Endothelial cell of umbilical vein (primary cell): ENCODE data around the gene GNA12. TPM values are rescaled to one million over a fixed set of nuclear protein-coding genes. Genes with fewer than 3 reads are reported as not detected.

Experiments
- BruUV-seq: library from RNA; stranded (reverse); fragments of 400-500 nt; replicated peaks from 2 replicates; lab custom pipeline; 2021; lab: Mats Ljungman, UMichigan
- CTCF ChIA-PET: fragments of 300-600, 350-600 bp; sonication (Branson Sonifier 250); formaldehyde crosslinking; loops from one replicate; lab custom pipeline; 2021; ENCODE audit warnings: antibody characterized with exemption, inconsistent platforms; lab: Charles Lee
- POLR2A ChIA-PET: fragments of 300-600, 350-600 bp; sonication (Branson Sonifier 250); formaldehyde crosslinking; loops from one replicate; lab custom pipeline; 2021; ENCODE audit warnings: antibody characterized with exemption, inconsistent platforms; lab: Charles Lee
- DNase-seq: peaks from one replicate; pipeline ENCODE4 v3.0.0-alpha.2; 2011; ENCODE audit warnings: low read depth, low spot score
- FAIRE-seq: peaks from 2 replicates; lab custom pipeline; 2011; peaks lifted over from hg19 to GRCh38; lab: Jason Lieb, UNC
- H2AFZ ChIP-seq: 2 replicates; pipeline ENCODE4 v1.6.0; 2012; ENCODE audit warnings: low read depth, low read length, control low read depth, inconsistent platforms
- H3K27ac ChIP-seq: 2 replicates; pipeline ENCODE4 v1.5.1; 2011; ENCODE audit warnings: low read depth, mild to moderate bottlenecking, control low read depth, low read length, moderate library complexity; ENCODE audit not compliant: insufficient read depth
- H3K27me3 ChIP-seq, 2 experiments: 2 replicates each; pipeline versions ENCODE4 v1.6.0 to v1.6.1; 2011; ENCODE audit warnings: low read length in 2 of 2, mixed read lengths in 1 of 2; ENCODE audit not compliant: control insufficient read depth in 2 of 2, insufficient read depth in 2 of 2
- H3K36me3 ChIP-seq, 2 experiments: 2 replicates in 1 of 2; 3 replicates in 1 of 2; pipeline ENCODE4 v1.5.1; 2011; ENCODE audit warnings: low read length in 2 of 2, mild to moderate bottlenecking in 1 of 2, moderate library complexity in 1 of 2; ENCODE audit not compliant: control insufficient read depth in 2 of 2, insufficient read depth in 2 of 2; ENCODE audit errors: extremely low read depth in 1 of 2
- H3K4me1 ChIP-seq: 3 replicates; pipeline ENCODE4 v1.5.1; 2011; ENCODE audit warnings: mild to moderate bottlenecking, low read length; ENCODE audit not compliant: control insufficient read depth, insufficient read depth; ENCODE audit errors: extremely low read depth
- H3K4me2 ChIP-seq: 2 replicates; pipeline ENCODE4 v1.6.1; 2011; ENCODE audit warnings: low read length, control low read depth, mixed read lengths; ENCODE audit not compliant: insufficient read depth
- H3K4me3 ChIP-seq, 3 experiments: fragments of 200-600 bp in 1 of 3; sonication (generic), shearing (Covaris generic) in 1 of 3; replicated peaks in 1 of 3; 2 replicates each; pipeline ENCODE4 v1.5.1; 2011 to 2016; ENCODE audit warnings: control low read depth in 3 of 3, low read length in 3 of 3, mild to moderate bottlenecking in 2 of 3, inconsistent platforms in 1 of 3, low read depth in 1 of 3, moderate library complexity in 1 of 3; ENCODE audit not compliant: insufficient read depth in 1 of 3
- H3K79me2 ChIP-seq: 2 replicates; pipeline ENCODE4 v1.6.0; 2012; ENCODE audit warnings: low read length, inconsistent platforms; ENCODE audit not compliant: control insufficient read depth, insufficient read depth
- H3K9ac ChIP-seq: replicated peaks from 2 replicates; pipeline ENCODE3; 2011; ENCODE audit warnings: low read length, control low read depth; ENCODE audit not compliant: insufficient read depth; ENCODE audit errors: extremely low read depth
- H3K9me1 ChIP-seq: replicated peaks from 3 replicates; pipeline ENCODE4 v1.6.0; 2011; ENCODE audit warnings: mild to moderate bottlenecking, low read length; ENCODE audit not compliant: control insufficient read depth, insufficient read depth; ENCODE audit errors: extremely low read depth
- H3K9me3 ChIP-seq: replicated peaks from 2 replicates; pipeline ENCODE4 v1.5.1; 2012; ENCODE audit warnings: low read length, inconsistent platforms; ENCODE audit not compliant: control insufficient read depth, insufficient read depth
- H4K20me1 ChIP-seq: replicated peaks from 2 replicates; pipeline ENCODE3; 2011; ENCODE audit warnings: mild to moderate bottlenecking, low read length; ENCODE audit not compliant: control insufficient read depth, insufficient read depth; ENCODE audit errors: extremely low read depth
- EZH2 ChIP-seq: IDR thresholded peaks from 2 replicates; pipeline ENCODE4 v1.6.1; 2012; ENCODE audit warnings: borderline replicate concordance, low read depth, mild to moderate bottlenecking, moderate library complexity, low read length, inconsistent platforms; ENCODE audit not compliant: severe bottlenecking
- FOS ChIP-seq: IDR thresholded peaks from 2 replicates; pipeline ENCODE4 v1.6.1; 2011; ENCODE audit warnings: mild to moderate bottlenecking, low read length, moderate library complexity, borderline replicate concordance; ENCODE audit not compliant: insufficient read depth
- GATA2 ChIP-seq: IDR thresholded peaks from 2 replicates; pipeline ENCODE4 v1.7.0; 2011; ENCODE audit warnings: low read depth, mild to moderate bottlenecking, moderate library complexity, mixed read lengths, low read length; ENCODE audit not compliant: insufficient read length, insufficient read depth
- JUN ChIP-seq: IDR thresholded peaks from 2 replicates; pipeline ENCODE4 v1.6.1; 2011; ENCODE audit warnings: borderline replicate concordance, low read depth; ENCODE audit not compliant: insufficient read length, insufficient read depth
- MAX ChIP-seq: IDR thresholded peaks from 2 replicates; pipeline ENCODE4 v1.6.1; 2011; ENCODE audit not compliant: insufficient read depth, insufficient read length
- MYC ChIP-seq: IDR thresholded peaks from one replicate; pipeline ENCODE4 v1.6.1; 2011; ENCODE audit warnings: mild to moderate bottlenecking, low read depth, low read length
- POLR2A ChIP-seq: IDR thresholded peaks from 2 replicates; pipeline ENCODE4 v1.6.1; 2012; ENCODE audit warnings: low read depth, mild to moderate bottlenecking, control low read depth, low read length
- POLR2AphosphoS5 ChIP-seq: IDR thresholded peaks from 2 replicates; pipeline ENCODE4 v1.6.1; 2012; ENCODE audit warnings: low read depth, mild to moderate bottlenecking, control low read depth, low read length, moderate library complexity; ENCODE audit not compliant: insufficient read depth
- dilution Hi-C: fragments of 300-500 bp; cut with MboI; formaldehyde crosslinking; loops from one replicate; pipeline ENCODE4 v1.15.0; 2019; ENCODE audit warnings: low sequenced_read_pairs; ENCODE audit not compliant: extremely low pct_ligation_motif_present
- intact Hi-C: fragments of 100-400 bp; cut with micrococcal nuclease; formaldehyde crosslinking; loops from one replicate; pipeline ENCODE4 v1.10.0; 2022
- polyA plus RNA-seq, 4 experiments: library from polyadenylated mRNA; depleted of rRNA in 3 of 4; stranded (reverse) in 3 of 4; unstranded in 1 of 4; fragments of >200 nt; gene quantifications; 2 replicates each; pipeline versions ENCODE4 v1.2.1 to v1.2.3, GENCODE V29; 2011 to 2012; ENCODE audit warnings: missing spikeins in 1 of 4
- total RNA-seq: library from RNA; stranded (reverse); gene quantifications from 2 replicates; pipeline ENCODE4 v1.2.3, GENCODE V29; 2021
- TF ChIP-seq, protein P1 (sequence below), 2 donors: IDR thresholded peaks; 1 replicate in 1 of 2; 2 replicates in 1 of 2; pipeline ENCODE4 v1.5.1; 2011; ENCODE audit warnings: low read length in 2 of 2, mild to moderate bottlenecking in 2 of 2, moderate library complexity in 2 of 2, control low read depth in 1 of 2, inconsistent platforms in 1 of 2, low read depth in 1 of 2; ENCODE audit not compliant: insufficient read depth in 1 of 2; ENCODE audit errors: extremely low read depth in 1 of 2

The GNA12 gene
- total and polyA plus RNA-seq, 2 donors (not counting 3 experiments of a cell fraction or from before 2014, with no cell fraction given): 63.0 to 75.1 TPM

DNA sequence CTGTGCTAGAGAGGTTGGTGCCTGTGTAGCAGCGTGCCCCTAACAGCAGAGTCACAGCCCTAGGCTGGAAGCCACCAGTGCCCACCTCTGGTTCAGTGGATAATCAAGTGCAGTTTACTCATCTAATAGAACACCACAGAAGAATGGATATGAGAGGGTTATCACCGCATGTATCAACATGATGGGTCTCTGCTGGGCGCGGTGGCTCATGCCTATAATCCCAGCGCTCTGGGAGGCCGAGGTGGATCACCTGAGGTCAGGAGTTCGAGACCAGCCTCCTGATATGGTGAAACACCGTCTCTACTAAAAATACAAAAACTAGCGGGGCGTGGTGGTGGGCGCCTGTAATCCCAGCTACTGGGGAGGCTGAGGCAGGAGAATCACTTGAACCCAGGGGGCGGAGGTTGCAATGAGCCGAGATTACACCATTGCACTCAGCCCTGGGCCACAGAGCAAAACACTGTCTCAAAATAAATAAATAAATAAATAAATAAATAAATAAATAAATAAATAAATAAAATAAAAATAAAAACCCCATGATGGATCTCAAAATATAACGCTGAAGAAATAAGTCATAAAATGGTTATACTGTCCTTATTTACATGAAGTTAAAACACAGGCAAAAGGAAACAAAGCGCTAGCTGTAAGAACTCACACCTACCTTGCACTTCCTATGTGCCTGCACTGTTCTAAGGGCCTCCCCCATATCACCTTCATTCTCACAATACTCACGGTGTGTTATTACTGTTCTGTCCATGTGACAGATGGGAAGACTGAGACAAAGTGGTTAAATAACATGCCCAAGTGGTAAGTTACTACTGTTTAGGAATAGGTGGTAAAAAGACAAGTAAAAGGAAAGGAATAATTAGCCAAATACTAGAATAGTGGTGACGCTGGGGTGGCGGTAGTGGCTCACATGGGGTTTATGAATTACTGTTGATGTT lies 85.2 kb downstream of the GNA12 start:
- dilution Hi-C loops: no loop called here
- CTCF ChIA-PET: interaction anchor here (0.6 to 3.0 kb wide), 14 partner anchors 8 to 680 kb away, joined by 3 to 17 read pairs (median 4); no protein-coding TSS in a partner anchor
- POLR2A ChIA-PET: interaction anchor here (1.3 kb wide), 1 partner anchor 61 kb away, joined by 4 read pairs; no protein-coding TSS in a partner anchor
- no peak overlapping the region for H3K4me2 ChIP-seq
- peak overlapping the region; percentile 81 for H3K27ac ChIP-seq
- no peak for DNase-seq
- H2AFZ ChIP-seq: no peak overlapping the region
- intact Hi-C loops: loop anchor here (5.0 kb wide), 1 partner anchor 103 kb away; no protein-coding TSS in a partner anchor
- H3K9ac ChIP-seq: no peak overlapping the region
- H4K20me1 ChIP-seq: no peaks in the 10 kb centered on the region
- FAIRE-seq: no peak
- TF ChIP-seq JUN (no peak), POLR2A (no peak), GATA2 (no peak), MAX (no peak), POLR2AphosphoS5 (no peak), MYC (no peak), FOS (no peak), EZH2 (no peak)
- TF ChIP-seq, protein P1, sequence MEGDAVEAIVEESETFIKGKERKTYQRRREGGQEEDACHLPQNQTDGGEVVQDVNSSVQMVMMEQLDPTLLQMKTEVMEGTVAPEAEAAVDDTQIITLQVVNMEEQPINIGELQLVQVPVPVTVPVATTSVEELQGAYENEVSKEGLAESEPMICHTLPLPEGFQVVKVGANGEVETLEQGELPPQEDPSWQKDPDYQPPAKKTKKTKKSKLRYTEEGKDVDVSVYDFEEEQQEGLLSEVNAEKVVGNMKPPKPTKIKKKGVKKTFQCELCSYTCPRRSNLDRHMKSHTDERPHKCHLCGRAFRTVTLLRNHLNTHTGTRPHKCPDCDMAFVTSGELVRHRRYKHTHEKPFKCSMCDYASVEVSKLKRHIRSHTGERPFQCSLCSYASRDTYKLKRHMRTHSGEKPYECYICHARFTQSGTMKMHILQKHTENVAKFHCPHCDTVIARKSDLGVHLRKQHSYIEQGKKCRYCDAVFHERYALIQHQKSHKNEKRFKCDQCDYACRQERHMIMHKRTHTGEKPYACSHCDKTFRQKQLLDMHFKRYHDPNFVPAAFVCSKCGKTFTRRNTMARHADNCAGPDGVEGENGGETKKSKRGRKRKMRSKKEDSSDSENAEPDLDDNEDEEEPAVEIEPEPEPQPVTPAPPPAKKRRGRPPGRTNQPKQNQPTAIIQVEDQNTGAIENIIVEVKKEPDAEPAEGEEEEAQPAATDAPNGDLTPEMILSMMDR (IDR thresholded peaks at IDR 0.05; ENCODE audit: extremely low read depth in 1 of 2, insufficient read depth in 1 of 2, low read depth in 1 of 2, low read length in 2 of 2): no peak
- peaks cover 5% of the 10 kb centered on the region for H3K79me2 ChIP-seq
- no peak overlapping the region for H3K4me3 ChIP-seq
- no TSS peak for BruUV-seq
- no peaks in the 10 kb centered on the region for H3K27me3 ChIP-seq
- H3K9me1 ChIP-seq: no peaks in the 10 kb centered on the region
- peaks cover 32% of the 10 kb centered on the region for H3K4me1 ChIP-seq
- H3K9me3 ChIP-seq: no peaks in the 10 kb centered on the region
- no peaks in the 10 kb centered on the region for H3K36me3 ChIP-seq
